ENCODE measurements around the gene GFER. TPM values are rescaled to one million over a fixed set of nuclear protein-coding genes. Genes with fewer than 3 reads are reported as not detected.

Gene GFER
- total and polyA plus RNA-seq, 2 of the 8 experiments (the other 6 are each of a cell fraction or from before 2014, with no cell fraction given): 17.7 to 37.9 TPM

DNA sequence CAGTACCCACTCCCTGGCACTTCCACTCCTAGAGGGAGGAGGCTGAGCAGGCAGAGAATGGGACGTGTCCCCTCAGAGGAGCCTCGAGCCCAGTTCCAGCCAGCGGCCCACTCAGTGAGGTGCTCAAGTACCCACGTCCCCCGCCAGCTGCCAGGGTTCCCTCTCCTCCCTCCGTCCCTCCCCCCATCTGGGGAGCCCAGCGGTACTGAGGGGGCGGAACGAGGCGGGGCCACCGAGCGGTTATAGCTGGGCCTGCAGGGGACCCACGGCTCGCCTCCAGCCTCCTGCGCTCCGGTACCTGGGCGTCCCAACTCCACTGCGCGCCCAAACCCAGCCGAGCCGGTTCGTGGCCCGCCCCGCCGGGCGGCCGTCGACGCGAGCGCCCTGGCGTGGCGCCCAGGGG lies 35.5 kb downstream of the GFER start, which contains the start of gene NPW (continued):
- TF ChIP-seq EP300 (IDR thresholded peaks at IDR 0.05; ENCODE audit: borderline replicate concordance in 1 of 2, low read depth in 2 of 2, low read length in 2 of 2): no peak
- no peak for TF ChIP-seq TAF1 (IDR thresholded peaks at IDR 0.05; ENCODE audit: low read depth, low read length)
